SU-DHL-6 (cell line): Measurements from ENCODE around the gene FNDC11.

Experiments
- H2AFZ ChIP-seq: fragments of 200-600 bp; sonication (generic); 2 replicates; pipeline ENCODE4 v1.6.1; 2014; ENCODE audit warnings: low read depth, mild to moderate bottlenecking, moderate library complexity, mixed read lengths, antibody characterized with exemption, low read length; ENCODE audit not compliant: severe bottlenecking
- H3F3A ChIP-seq: fragments of 200-600 bp; shearing (Covaris generic); 2 replicates; pipeline ENCODE4 v1.6.0; 2016; ENCODE audit warnings: antibody characterized with exemption, mild to moderate bottlenecking; ENCODE audit not compliant: insufficient read depth
- H3K27ac ChIP-seq: fragments of 200-600 bp; sonication (generic); 2 replicates; pipeline ENCODE4 v1.5.1; 2016; ENCODE audit warnings: low read depth, mild to moderate bottlenecking, low read length, moderate library complexity, mixed read lengths
- H3K27me3 ChIP-seq: fragments of 200-600 bp; sonication (generic), shearing (Covaris generic); 2 replicates; pipeline ENCODE4 v1.6.0; 2014; ENCODE audit warnings: mild to moderate bottlenecking, low read length
- H3K36me3 ChIP-seq: fragments of 200-600 bp; sonication (generic); 2 replicates; pipeline ENCODE4 v1.6.1; 2014; ENCODE audit warnings: mild to moderate bottlenecking, low read length, mixed read lengths
- H3K4me2 ChIP-seq: fragments of 300-600, 200-600 bp; shearing (Covaris generic), sonication (generic); 2 replicates; pipeline ENCODE4 v1.6.0; 2014; ENCODE audit warnings: low read length, low read depth, mild to moderate bottlenecking; ENCODE audit not compliant: poor library complexity, severe bottlenecking
- H3K4me3 ChIP-seq: fragments of 200-600 bp; sonication (generic); 2 replicates; pipeline ENCODE4 v1.5.1; 2014; ENCODE audit warnings: antibody characterized with exemption, low read length, mild to moderate bottlenecking, mixed read lengths; ENCODE audit not compliant: insufficient read depth, poor library complexity, severe bottlenecking
- H3K79me2 ChIP-seq: fragments of 200-600 bp; sonication (generic); 2 replicates; pipeline ENCODE4 v1.6.1; 2014; ENCODE audit warnings: mild to moderate bottlenecking, low read length, moderate library complexity; ENCODE audit not compliant: insufficient read depth
- H3K9ac ChIP-seq: fragments of 200-600 bp; sonication (generic); 2 replicates; pipeline ENCODE4 v1.7.0; 2014; ENCODE audit warnings: mild to moderate bottlenecking, low read length
- H3K9me2 ChIP-seq: fragments of 200-600 bp; sonication (generic); replicated peaks from 2 replicates; pipeline ENCODE4 v1.6.1; 2014; ENCODE audit warnings: low read length; ENCODE audit not compliant: insufficient read depth
- H3K9me3 ChIP-seq: fragments of 200-600 bp; sonication (generic); 2 replicates; pipeline ENCODE4 v1.6.1; 2014; ENCODE audit warnings: low read length, mixed read lengths; ENCODE audit not compliant: insufficient read depth
- H4K20me1 ChIP-seq: fragments of 200-600 bp; sonication (generic); 2 replicates; pipeline ENCODE4 v1.6.1; 2014; ENCODE audit warnings: low read depth, mild to moderate bottlenecking, antibody characterized with exemption, low read length, moderate library complexity, mixed read lengths
- CTCF ChIP-seq: fragments of 200-600 bp; sonication (generic); IDR thresholded peaks from one replicate; pipeline ENCODE4 v1.5.1; 2017; ENCODE audit warnings: antibody characterized with exemption, mild to moderate bottlenecking, low read length, moderate library complexity; ENCODE audit not compliant: insufficient read depth, poor library complexity, severe bottlenecking
- EZH2phosphoT487 ChIP-seq: fragments of 200-600 bp; sonication (generic), shearing (Covaris generic); conservative IDR thresholded peaks from 2 replicates; pipeline ENCODE4 v1.6.1; 2018; ENCODE audit warnings: mild to moderate bottlenecking, antibody characterized with exemption, low read length, moderate library complexity, mixed read lengths

The FNDC11 gene

GRCh38 chr20:63505723-63506122 is 48.2 kb upstream of the FNDC11 start:
- no peak overlapping the region for H3K27ac ChIP-seq
- no peak overlapping the region for H3K9ac ChIP-seq
- no peak overlapping the region for H2AFZ ChIP-seq
- no peak overlapping the region for H3K4me3 ChIP-seq
- H3K9me2 ChIP-seq = no peaks in the 10 kb centered on the region
- TF ChIP-seq EZH2phosphoT487 (no peak), CTCF (no peak)
- no peaks in the 10 kb centered on the region for H4K20me1 ChIP-seq
- no peaks in the 10 kb centered on the region for H3K79me2 ChIP-seq
- no peak overlapping the region for H3K4me2 ChIP-seq
- no peaks in the 10 kb centered on the region for H3K27me3 ChIP-seq
- H3F3A ChIP-seq = no peaks in the 10 kb centered on the region
- H3K9me3 ChIP-seq = no peaks in the 10 kb centered on the region
- no peaks in the 10 kb centered on the region for H3K36me3 ChIP-seq

- no peaks in the 10 kb centered on the region for H4K20me1 ChIP-seq
- no peaks in the 10 kb centered on the region for H3K9me2 ChIP-seq
- no peak for TF ChIP-seq EZH2phosphoT487
- TF ChIP-seq CTCF = no peak
- H3K9me3 ChIP-seq = no peaks in the 10 kb centered on the region
- H3K9ac ChIP-seq = no peak overlapping the region
- no peak overlapping the region for H3K27ac ChIP-seq
- H3K4me2 ChIP-seq = no peak overlapping the region
- no peaks in the 10 kb centered on the region for H3K79me2 ChIP-seq
- no peaks in the 10 kb centered on the region for H3F3A ChIP-seq
- no peak overlapping the region for H2AFZ ChIP-seq
- H3K4me3 ChIP-seq = no peak overlapping the region
- H3K27me3 ChIP-seq = no peaks in the 10 kb centered on the region
- no peaks in the 10 kb centered on the region for H3K36me3 ChIP-seq
Measured at GRCh38 chr20:63507083-63507743, 46.7 kb upstream of the FNDC11 start.

DNA sequence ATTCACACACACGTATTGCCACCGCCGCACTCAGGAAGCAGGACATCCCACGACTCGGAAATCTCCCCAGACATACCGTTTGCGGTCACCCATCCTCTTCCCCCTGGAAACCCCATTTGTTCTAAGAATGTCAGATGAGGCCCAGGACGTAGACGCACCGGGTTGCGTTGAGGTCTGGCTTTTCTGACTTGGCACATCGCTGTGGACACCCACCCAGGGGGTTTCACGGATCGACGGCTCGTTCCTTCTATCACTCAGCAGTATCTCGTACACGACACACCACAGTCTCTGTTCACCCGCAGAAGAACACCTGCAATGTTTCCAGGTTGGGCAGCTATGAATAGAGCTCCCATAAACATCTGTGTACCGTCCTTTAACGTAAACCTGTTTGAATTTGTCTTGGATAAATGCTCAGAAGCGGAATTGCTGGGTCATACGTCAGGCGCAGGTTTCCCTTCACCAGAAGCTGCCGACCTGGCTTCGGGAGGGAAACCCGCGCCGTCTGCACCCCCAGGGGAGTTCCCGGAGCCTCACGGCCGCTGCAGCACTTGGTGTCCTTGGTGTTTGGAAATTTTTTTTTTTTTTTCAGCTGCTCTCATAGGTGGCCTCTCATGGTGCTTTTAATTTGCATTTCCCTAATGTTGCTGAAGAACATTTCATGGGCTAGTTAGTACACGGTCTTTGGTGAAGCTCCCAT is 45.7 kb upstream of the FNDC11 start:
- Histone ChIP-seq H2AFZ (no peak overlapping the region), H3K27me3 (no peaks in the 10 kb centered on the region), H3K9me2 (no peaks in the 10 kb centered on the region), H3K36me3 (no peaks in the 10 kb centered on the region), H3K27ac (no peak overlapping the region), H3K79me2 (no peaks in the 10 kb centered on the region), H3K9me3 (no peaks in the 10 kb centered on the region), H3F3A (no peaks in the 10 kb centered on the region), H4K20me1 (no peaks in the 10 kb centered on the region), H3K4me3 (no peak overlapping the region), H3K4me2 (no peak overlapping the region), H3K9ac (no peak overlapping the region)
- no peak for TF ChIP-seq EZH2phosphoT487

- Histone ChIP-seq H3K9ac (no peak overlapping the region), H3K79me2 (no peaks in the 10 kb centered on the region), H3F3A (no peaks in the 10 kb centered on the region), H3K36me3 (no peaks in the 10 kb centered on the region), H3K4me2 (no peak overlapping the region), H2AFZ (no peak overlapping the region), H3K9me3 (no peaks in the 10 kb centered on the region), H3K9me2 (no peaks in the 10 kb centered on the region), H3K4me3 (no peak overlapping the region), H3K27ac (no peak overlapping the region), H3K27me3 (no peaks in the 10 kb centered on the region), H4K20me1 (no peaks in the 10 kb centered on the region)
- TF ChIP-seq EZH2phosphoT487 (no peak), CTCF (no peak)
Measured at GRCh38 chr20:63509088-63509564, 44.8 kb upstream of the FNDC11 start.
